CD14-positive monocyte (primary cell): ENCODE data around the gene CCS. TPM values are rescaled to one million over a fixed set of nuclear protein-coding genes. Genes with fewer than 3 reads are reported as not detected.

Experiments used
- DNase-seq, 3 donors: peaks; one replicate each; pipeline ENCODE4 v3.0.0-alpha.2; 2011 to 2022
- H2AFZ ChIP-seq: 2 replicates; pipeline ENCODE4 v1.6.0; 2012; ENCODE audit warnings: mild to moderate bottlenecking, low read depth, low read length, inconsistent platforms; ENCODE audit not compliant: insufficient read depth, poor library complexity, severe bottlenecking
- H3K27ac ChIP-seq, 2 donors: 1 replicate in 1 of 2; 2 replicates in 1 of 2; pipeline ENCODE4 v1.5.1; 2012 to 2013; ENCODE audit warnings: low read length in 2 of 2, control low read depth in 1 of 2, inconsistent platforms in 1 of 2, low read depth in 1 of 2, mild to moderate bottlenecking in 1 of 2
- H3K27me3 ChIP-seq, 2 donors: one replicate each; pipeline versions ENCODE4 v1.6.0 to v1.6.1; 2011 to 2013; ENCODE audit warnings: low read length in 2 of 2; ENCODE audit not compliant: control insufficient read depth in 2 of 2, insufficient read depth in 2 of 2
- H3K36me3 ChIP-seq, 2 donors: replicated peaks in 1 of 2; 1 replicate in 1 of 2; 2 replicates in 1 of 2; pipeline versions ENCODE4 v1.5.1 to v1.6.1; 2012 to 2013; ENCODE audit warnings: low read length in 2 of 2, control low read depth in 1 of 2, inconsistent platforms in 1 of 2, mild to moderate bottlenecking in 1 of 2; ENCODE audit not compliant: insufficient read depth in 2 of 2, control insufficient read depth in 1 of 2
- H3K4me1 ChIP-seq, 2 donors: 1 replicate in 1 of 2; 2 replicates in 1 of 2; pipeline versions ENCODE4 v1.5.1 to v1.6.1; 2012 to 2013; ENCODE audit warnings: low read length in 2 of 2, control low read depth in 1 of 2, inconsistent platforms in 1 of 2, mild to moderate bottlenecking in 1 of 2, moderate library complexity in 1 of 2; ENCODE audit not compliant: insufficient read depth in 2 of 2, control insufficient read depth in 1 of 2
- H3K4me2 ChIP-seq: replicated peaks from 2 replicates; pipeline ENCODE3; 2012; ENCODE audit warnings: low read length, moderate library complexity, mild to moderate bottlenecking; ENCODE audit not compliant: poor library complexity, severe bottlenecking; ENCODE audit errors: extremely low read depth
- H3K4me3 ChIP-seq, 3 experiments: fragments of 200-600 bp in 1 of 3; sonication (generic) in 1 of 3; replicated peaks in 1 of 3; 1 replicate in 2 of 3; 2 replicates in 1 of 3; pipeline ENCODE4 v1.5.1; 2011 to 2013; ENCODE audit warnings: low read length in 3 of 3, mild to moderate bottlenecking in 3 of 3, control low read depth in 2 of 3, low read depth in 2 of 3, inconsistent platforms in 1 of 3, moderate library complexity in 1 of 3
- H3K79me2 ChIP-seq: 2 replicates; pipeline ENCODE4 v1.6.0; 2012; ENCODE audit warnings: mild to moderate bottlenecking, control low read depth, inconsistent platforms, low read length, moderate library complexity; ENCODE audit not compliant: insufficient read depth
- H3K9ac ChIP-seq: 2 replicates; pipeline ENCODE4 v1.6.0; 2017; ENCODE audit warnings: low read length, mild to moderate bottlenecking; ENCODE audit not compliant: insufficient read depth, poor library complexity, severe bottlenecking
- H3K9me3 ChIP-seq, 2 donors: replicated peaks in 1 of 2; 1 replicate in 1 of 2; 2 replicates in 1 of 2; pipeline versions ENCODE4 v1.5.1 to v1.6.1; 2012 to 2013; ENCODE audit warnings: low read length in 2 of 2, control low read depth in 1 of 2; ENCODE audit not compliant: control insufficient read depth in 1 of 2, insufficient read depth in 1 of 2
- H4K20me1 ChIP-seq: 2 replicates; pipeline ENCODE4 v1.6.0; 2012; ENCODE audit warnings: mild to moderate bottlenecking, low read length, control low read depth, moderate library complexity; ENCODE audit not compliant: insufficient read depth
- H3K27ac Mint-ChIP-seq, 7 donors: one replicate each; pipeline ENCODE4 v1.8.0; 2020; ENCODE audit warnings: mild to moderate bottlenecking in 7 of 7, mixed read lengths in 7 of 7, moderate library complexity in 6 of 7, inconsistent platforms in 2 of 7
- H3K27me3 Mint-ChIP-seq, 3 donors: one replicate each; pipeline ENCODE4 v1.8.0; 2021 to 2022; ENCODE audit warnings: low read depth in 3 of 3, mild to moderate bottlenecking in 3 of 3, mixed read lengths in 3 of 3, moderate library complexity in 3 of 3, inconsistent platforms in 1 of 3
- H3K36me3 Mint-ChIP-seq, 2 donors: one replicate each; pipeline ENCODE4 v1.8.0; 2020; ENCODE audit warnings: mixed read lengths in 2 of 2, inconsistent platforms in 1 of 2, mild to moderate bottlenecking in 1 of 2
- H3K4me1 Mint-ChIP-seq: one replicate; pipeline ENCODE4 v1.8.0; 2020; ENCODE audit warnings: mild to moderate bottlenecking, mixed read lengths
- H3K4me3 Mint-ChIP-seq, 2 donors: one replicate each; pipeline ENCODE4 v1.8.0; 2020; ENCODE audit warnings: mild to moderate bottlenecking in 2 of 2, mixed read lengths in 2 of 2, moderate library complexity in 1 of 2
- H3K9me3 Mint-ChIP-seq, 7 donors: one replicate each; pipeline ENCODE4 v1.8.0; 2020 to 2022; ENCODE audit warnings: mixed read lengths in 7 of 7, mild to moderate bottlenecking in 6 of 7, moderate library complexity in 6 of 7, inconsistent platforms in 2 of 7
- WGBS: methylation state at CpG from one replicate; pipeline ENCODE4 v1.1.5; 2013; ENCODE audit warnings: missing lambda C conversion rate; ENCODE audit not compliant: insufficient coverage; 5-methylcytosine and 5-hydroxymethylcytosine counted together
- intact Hi-C, 2 donors: fragments of 100-400 bp; cut with micrococcal nuclease; formaldehyde crosslinking; loops; one replicate each; pipeline versions ENCODE4 v1.15.0 to v1.15.1; 2023
- polyA plus RNA-seq, 3 donors: library from polyadenylated mRNA; depleted of rRNA in 1 of 3; unstranded in 2 of 3; stranded (reverse) in 1 of 3; fragments of 300-500 nt in 2 of 3; fragments of >200 nt in 1 of 3; fragmentation: Illumina TruSeq in 2 of 3; gene quantifications; 1 replicate in 2 of 3; 2 replicates in 1 of 3; pipeline ENCODE4 v1.2.3, GENCODE V29; 2012 to 2021
- TF ChIP-seq, protein P1 (sequence below): fragments of 200-600 bp; IDR thresholded peaks from one replicate; pipeline ENCODE4 v1.8.0; 2022; ENCODE audit warnings: antibody characterized with exemption, mild to moderate bottlenecking

Gene CCS
- polyA plus RNA-seq, 3 donors, result 26.9 to 67.9 (median 37.0) TPM

- intact Hi-C loops, result no loop called here
- H3K4me1 Mint-ChIP-seq, result peaks cover 27% of the 10 kb centered on the region
- peaks cover 30 to 38% of the 10 kb centered on the region in 2 donors for H3K4me1 ChIP-seq
- H3K79me2 ChIP-seq, result peaks cover 11% of the 10 kb centered on the region
- no peak overlapping the region for H3K4me3 ChIP-seq
- no peak overlapping the region for H3K27ac Mint-ChIP-seq
- no peak overlapping the region for H3K4me2 ChIP-seq
- no peaks in the 10 kb centered on the region for H3K36me3 ChIP-seq
- peaks cover 4 to 5% of the 10 kb centered on the region in 2 donors for H3K36me3 Mint-ChIP-seq
- H3K9me3 ChIP-seq, result no peaks in the 10 kb centered on the region
- WGBS, result 80% methylated on average over 11 of the region's 11 CpGs
- H4K20me1 ChIP-seq, result no peaks in the 10 kb centered on the region
- no peak for DNase-seq
- H3K27me3 Mint-ChIP-seq, result peaks cover 14 to 33% (median 23%) of the 10 kb centered on the region in 3 donors
- no peak overlapping the region for H2AFZ ChIP-seq
- no peak overlapping the region for H3K9ac ChIP-seq
- no peak overlapping the region for H3K27ac ChIP-seq
- no peak overlapping the region for H3K4me3 Mint-ChIP-seq
- peaks cover 0 to 2% (median 0%) of the 10 kb centered on the region in 7 donors for H3K9me3 Mint-ChIP-seq
- TF ChIP-seq, protein P1, sequence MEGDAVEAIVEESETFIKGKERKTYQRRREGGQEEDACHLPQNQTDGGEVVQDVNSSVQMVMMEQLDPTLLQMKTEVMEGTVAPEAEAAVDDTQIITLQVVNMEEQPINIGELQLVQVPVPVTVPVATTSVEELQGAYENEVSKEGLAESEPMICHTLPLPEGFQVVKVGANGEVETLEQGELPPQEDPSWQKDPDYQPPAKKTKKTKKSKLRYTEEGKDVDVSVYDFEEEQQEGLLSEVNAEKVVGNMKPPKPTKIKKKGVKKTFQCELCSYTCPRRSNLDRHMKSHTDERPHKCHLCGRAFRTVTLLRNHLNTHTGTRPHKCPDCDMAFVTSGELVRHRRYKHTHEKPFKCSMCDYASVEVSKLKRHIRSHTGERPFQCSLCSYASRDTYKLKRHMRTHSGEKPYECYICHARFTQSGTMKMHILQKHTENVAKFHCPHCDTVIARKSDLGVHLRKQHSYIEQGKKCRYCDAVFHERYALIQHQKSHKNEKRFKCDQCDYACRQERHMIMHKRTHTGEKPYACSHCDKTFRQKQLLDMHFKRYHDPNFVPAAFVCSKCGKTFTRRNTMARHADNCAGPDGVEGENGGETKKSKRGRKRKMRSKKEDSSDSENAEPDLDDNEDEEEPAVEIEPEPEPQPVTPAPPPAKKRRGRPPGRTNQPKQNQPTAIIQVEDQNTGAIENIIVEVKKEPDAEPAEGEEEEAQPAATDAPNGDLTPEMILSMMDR, result no peak
- H3K27me3 ChIP-seq, result peaks cover 0 to 18% of the 10 kb centered on the region in 2 donors
These were observed 44.9 kb upstream of the CCS start for GRCh38 chr11:66548041-66548440.

GRCh38 chr11:66548774-66549630 is 44.0 kb upstream of the CCS start:
- peak overlapping the region in 1 of 2 donors; percentile 0 for H3K4me3 Mint-ChIP-seq
- Histone ChIP-seq H2AFZ (no peak overlapping the region), H3K9ac (no peak overlapping the region), H3K4me1 (peaks cover 24 to 28% of the 10 kb centered on the region in 2 donors), H3K36me3 (no peaks in the 10 kb centered on the region), H3K4me2 (no peak overlapping the region), H4K20me1 (no peaks in the 10 kb centered on the region), H3K4me3 (no peak overlapping the region), H3K9me3 (no peaks in the 10 kb centered on the region), H3K27me3 (peaks cover 0 to 18% of the 10 kb centered on the region in 2 donors), H3K27ac (no peak overlapping the region), H3K79me2 (peaks cover 11% of the 10 kb centered on the region)
- H3K9me3 Mint-ChIP-seq, result peaks cover 0 to 2% (median 0%) of the 10 kb centered on the region in 7 donors
- peaks cover 16 to 34% (median 23%) of the 10 kb centered on the region in 3 donors for H3K27me3 Mint-ChIP-seq
- peaks cover 18% of the 10 kb centered on the region for H3K4me1 Mint-ChIP-seq
- DNase-seq, result no peak
- intact Hi-C loops, result no loop called here
- TF ChIP-seq, protein P1, result no peak
- H3K27ac Mint-ChIP-seq, result no peak overlapping the region
- no peaks in the 10 kb centered on the region for H3K36me3 Mint-ChIP-seq
- 70% methylated on average over 9 of the region's 16 CpGs for WGBS
